OCI-LY1 (cell line): ENCODE data around the gene IGSF1.

Experiments used
- EZH2 ChIP-seq: fragments of 200-600 bp; sonication (generic), shearing (Covaris generic); IDR thresholded peaks from 2 replicates; pipeline ENCODE4 v1.8.0; 2017; ENCODE audit warnings: borderline replicate concordance, mixed run types, mild to moderate bottlenecking, antibody characterized with exemption, low read length, moderate library complexity, mixed read lengths
- TF ChIP-seq, protein P1 (sequence below): fragments of 200-600 bp; sonication (generic), shearing (Covaris generic); IDR thresholded peaks from 2 replicates; pipeline ENCODE4 v1.5.1; 2017; ENCODE audit warnings: mild to moderate bottlenecking, antibody characterized with exemption, low read length, moderate library complexity, mixed read lengths

DNA sequence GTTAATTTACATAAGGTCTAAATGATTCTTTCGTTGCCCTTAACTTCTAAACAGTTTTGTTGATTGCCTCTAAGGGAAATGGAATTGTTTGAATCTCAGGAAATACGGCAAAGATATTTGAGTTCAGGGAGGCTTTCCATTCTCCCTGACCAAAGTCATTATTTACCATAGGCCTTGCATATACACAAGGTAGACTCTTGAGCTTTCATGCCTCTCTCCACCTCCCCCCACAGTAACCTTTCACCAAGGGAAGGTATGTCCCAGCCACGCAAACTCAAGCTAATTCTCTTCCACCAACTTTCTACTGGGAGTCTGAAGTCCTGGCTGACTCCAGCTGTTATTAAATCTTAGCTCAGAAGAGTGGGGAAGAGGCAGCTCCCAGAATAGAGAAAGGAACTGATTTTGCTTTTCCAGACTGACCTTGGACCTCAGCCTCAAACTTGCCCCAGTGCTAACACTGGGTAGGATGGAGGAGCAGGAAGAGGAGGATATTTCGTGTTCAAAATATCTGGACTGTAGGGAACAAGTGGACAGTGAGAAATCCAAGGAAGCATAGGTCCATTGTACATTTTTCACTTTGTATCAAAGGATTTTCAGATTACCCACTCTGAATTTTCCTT is 1.4 kb downstream of the IGSF1 start:
- TF ChIP-seq, protein P1, sequence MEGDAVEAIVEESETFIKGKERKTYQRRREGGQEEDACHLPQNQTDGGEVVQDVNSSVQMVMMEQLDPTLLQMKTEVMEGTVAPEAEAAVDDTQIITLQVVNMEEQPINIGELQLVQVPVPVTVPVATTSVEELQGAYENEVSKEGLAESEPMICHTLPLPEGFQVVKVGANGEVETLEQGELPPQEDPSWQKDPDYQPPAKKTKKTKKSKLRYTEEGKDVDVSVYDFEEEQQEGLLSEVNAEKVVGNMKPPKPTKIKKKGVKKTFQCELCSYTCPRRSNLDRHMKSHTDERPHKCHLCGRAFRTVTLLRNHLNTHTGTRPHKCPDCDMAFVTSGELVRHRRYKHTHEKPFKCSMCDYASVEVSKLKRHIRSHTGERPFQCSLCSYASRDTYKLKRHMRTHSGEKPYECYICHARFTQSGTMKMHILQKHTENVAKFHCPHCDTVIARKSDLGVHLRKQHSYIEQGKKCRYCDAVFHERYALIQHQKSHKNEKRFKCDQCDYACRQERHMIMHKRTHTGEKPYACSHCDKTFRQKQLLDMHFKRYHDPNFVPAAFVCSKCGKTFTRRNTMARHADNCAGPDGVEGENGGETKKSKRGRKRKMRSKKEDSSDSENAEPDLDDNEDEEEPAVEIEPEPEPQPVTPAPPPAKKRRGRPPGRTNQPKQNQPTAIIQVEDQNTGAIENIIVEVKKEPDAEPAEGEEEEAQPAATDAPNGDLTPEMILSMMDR = no peak
- no peak for TF ChIP-seq EZH2
